Measurements from ENCODE around the gene TSHZ1.

Gene TSHZ1, protein sequence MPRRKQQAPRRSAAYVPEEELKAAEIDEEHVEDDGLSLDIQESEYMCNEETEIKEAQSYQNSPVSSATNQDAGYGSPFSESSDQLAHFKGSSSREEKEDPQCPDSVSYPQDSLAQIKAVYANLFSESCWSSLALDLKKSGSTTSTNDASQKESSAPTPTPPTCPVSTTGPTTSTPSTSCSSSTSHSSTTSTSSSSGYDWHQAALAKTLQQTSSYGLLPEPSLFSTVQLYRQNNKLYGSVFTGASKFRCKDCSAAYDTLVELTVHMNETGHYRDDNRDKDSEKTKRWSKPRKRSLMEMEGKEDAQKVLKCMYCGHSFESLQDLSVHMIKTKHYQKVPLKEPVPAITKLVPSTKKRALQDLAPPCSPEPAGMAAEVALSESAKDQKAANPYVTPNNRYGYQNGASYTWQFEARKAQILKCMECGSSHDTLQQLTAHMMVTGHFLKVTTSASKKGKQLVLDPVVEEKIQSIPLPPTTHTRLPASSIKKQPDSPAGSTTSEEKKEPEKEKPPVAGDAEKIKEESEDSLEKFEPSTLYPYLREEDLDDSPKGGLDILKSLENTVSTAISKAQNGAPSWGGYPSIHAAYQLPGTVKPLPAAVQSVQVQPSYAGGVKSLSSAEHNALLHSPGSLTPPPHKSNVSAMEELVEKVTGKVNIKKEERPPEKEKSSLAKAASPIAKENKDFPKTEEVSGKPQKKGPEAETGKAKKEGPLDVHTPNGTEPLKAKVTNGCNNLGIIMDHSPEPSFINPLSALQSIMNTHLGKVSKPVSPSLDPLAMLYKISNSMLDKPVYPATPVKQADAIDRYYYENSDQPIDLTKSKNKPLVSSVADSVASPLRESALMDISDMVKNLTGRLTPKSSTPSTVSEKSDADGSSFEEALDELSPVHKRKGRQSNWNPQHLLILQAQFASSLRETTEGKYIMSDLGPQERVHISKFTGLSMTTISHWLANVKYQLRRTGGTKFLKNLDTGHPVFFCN (N-terminal part only)

DNA sequence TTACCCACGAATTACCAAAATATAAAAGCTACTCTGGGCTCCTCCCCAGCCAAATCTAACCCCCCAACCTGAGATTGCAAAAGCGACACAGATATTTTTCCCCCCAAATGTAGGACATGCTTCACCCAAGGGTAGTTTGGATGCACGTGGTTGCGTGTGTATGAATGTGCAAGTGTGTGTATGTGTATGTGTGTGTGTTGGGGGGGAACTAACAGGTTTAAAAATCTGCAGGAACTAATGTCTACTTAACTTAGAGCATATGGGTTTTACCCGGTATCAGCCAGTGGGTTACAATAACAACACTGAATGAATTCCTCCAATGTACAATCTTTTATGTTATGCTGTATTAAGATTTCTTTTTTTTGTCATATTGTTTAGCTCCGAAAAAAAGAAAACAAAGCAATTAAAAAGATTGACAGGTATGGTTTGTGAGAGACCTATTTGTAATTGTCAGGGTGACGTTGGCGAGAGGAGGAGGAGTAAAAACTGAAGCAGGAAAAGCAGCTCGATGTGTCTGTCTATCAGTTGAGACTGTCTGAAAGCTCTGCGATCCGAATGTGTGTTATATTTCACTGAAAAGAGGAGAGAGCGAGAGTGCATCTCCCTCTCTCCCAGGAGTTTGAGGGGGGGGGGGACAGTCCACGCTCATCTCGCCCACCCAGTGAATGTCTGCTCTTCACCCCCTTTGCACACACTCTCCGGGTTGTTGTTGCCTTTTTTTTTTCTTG, at the start of gene TSHZ1:
TSS of gene TSHZ1 (plus strand) at position 524 of the 728 bp plus-strand sequence. CDS start 1,080 bp downstream, outside the sequence.
- DNase-seq, result peak; percentile 83

DNA sequence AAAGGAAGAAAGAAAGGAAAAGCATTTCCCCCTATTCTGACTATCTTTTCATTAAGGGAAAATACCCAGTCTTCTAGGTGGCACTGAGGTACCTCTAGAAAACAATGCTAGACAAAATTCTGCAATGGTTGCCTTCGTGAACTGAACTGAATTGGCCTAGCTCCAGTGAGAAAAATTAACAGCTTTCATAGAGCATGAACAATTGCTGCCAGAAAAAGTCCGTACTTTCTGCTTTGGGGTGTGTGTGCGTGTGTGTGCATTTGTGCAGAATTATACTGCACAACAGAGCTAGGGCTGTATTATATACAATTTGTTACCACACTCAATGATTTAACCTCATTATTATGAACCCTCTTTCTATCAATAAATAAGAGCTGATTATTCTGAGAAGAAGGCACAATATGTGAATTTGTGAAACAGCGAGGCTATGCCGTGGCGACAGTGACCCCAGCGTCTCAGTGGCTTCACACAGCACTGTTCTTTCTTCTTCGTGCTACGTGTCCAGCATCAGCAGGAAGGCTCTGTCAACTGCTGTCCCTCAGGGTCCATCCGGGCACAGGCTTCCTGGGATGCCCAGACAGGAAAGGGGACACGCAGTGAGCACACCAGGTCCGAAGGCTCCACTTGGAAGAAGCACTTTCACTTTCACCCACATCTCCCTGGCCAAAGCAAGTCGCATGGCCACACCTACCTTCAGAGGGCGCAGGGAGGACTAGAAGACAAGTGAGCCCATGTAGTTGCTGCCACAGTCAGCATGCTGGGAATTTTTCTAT, 49.2 kb upstream of the TSHZ1 start:
- peak; percentile 35 for DNase-seq

DNA sequence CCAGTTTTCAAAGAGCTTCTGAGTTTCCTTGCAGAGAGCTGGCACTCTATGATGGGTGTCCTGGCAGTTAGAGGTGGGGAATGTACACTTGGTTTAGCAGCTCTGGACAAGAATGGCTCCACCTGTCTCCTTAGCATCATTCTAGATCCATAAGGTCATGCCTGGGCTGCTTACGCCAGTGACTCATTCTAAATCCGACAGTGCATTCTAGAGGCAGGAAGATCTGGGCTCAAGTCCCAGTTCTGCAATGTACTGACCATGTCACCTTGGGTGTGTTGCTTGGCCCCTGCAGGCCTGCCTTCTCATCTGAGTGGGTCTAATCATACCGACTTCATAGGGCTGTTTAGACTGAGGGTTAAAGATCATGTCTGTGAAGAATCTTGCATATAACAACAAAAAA, 48.1 kb upstream of the TSHZ1 start:
- no peak for DNase-seq

DNA sequence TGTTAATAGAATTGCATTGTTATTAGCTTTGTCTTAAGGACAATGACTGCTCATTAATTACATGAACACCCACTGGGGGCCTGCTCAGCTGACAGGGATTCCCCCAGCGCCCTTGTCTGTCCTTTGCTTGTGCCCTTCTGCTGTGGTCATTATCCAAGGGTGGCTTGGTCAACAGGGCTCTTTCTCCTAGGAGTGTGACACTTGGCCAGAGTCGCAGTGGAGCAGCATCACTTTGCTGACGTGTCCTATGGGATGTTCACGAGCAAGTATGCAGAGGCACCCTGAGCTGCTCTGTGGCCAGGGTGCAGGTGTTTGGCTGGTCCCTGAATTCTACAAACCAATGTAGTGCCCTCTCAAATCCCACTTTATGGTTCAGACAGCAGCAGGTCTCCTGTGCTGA, 47.6 kb upstream of the TSHZ1 start:
- no peak for DNase-seq

DNA sequence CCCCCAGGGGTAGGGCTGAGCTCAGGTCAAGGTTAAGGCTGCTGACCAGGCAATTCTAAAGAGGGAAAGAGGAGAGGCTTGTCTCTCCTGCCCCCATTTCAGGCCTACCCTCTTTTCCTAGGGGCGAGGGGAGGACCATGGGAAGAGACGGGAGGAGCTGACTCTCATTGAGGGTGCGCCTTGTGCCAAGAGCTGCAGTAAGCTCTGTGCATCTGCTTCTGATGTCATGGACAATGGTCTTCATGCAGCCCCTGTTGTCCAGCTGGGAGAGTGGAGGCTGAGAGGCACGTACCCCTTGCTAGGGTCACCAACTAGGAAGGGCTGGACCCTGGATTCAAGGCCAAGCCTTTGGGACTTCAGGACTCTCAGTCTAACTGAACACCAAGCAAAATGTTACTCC, 46.9 kb upstream of the TSHZ1 start:
- DNase-seq, result no peak

DNA sequence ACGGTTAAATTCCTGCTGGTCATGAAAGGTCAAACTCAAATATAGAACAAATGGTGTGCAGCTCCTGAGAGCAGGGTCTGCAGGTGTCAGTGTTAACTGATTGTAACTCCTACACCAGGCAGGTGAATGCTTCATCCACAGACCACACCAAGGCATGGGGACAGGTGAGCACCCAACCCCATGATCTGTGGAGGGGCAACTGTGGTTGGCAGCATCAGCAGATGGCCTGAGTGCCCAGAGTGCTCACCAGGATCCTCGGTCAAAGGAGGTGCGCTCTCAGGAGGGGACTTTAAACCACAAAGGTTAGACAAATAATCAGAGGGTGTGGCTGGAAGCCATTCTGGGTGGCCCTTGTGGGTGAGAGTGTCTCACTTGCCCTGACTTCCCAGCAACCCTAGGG, 46.1 kb upstream of the TSHZ1 start:
- no peak for DNase-seq

DNA sequence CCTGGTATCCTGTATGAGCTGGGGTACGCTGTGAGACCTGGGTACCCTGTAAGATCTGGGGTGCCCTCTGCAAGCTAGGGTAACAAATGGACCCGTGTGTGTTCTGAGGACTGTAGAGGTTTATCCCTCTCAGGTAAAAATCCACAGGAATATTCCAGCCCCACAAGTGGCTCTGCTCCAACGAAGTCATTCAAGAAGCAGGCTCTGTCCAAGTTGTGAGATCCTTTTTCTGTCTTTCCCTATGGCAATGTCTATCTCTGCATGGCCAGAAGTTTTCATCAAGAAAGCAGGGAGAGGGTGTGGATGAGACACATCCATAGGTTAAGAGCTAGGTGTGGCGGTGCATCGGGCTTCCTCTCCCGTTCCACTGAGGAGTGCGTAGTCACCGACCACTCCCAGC, 44.7 kb upstream of the TSHZ1 start:
- no peak for DNase-seq

DNA sequence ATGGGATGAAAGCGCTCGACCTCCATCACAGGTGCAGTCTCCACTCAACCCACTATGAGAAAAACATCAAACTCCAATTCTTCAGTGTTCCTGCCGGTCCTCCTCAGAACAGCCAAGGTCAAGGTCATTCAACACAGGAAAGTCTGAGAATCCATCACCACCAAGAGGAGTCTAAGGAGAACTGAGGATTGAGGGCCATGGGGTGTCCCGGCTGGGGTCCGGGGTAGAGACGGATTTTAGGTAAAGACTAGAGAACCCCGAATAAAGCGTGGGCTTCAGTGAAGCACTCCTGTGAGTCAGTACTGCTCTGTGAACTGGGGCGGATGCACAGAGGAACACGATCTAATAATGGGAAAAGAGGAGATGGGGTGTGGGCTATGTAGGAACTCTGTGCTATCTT, 43.5 kb upstream of the TSHZ1 start:
- no peak for DNase-seq

DNA sequence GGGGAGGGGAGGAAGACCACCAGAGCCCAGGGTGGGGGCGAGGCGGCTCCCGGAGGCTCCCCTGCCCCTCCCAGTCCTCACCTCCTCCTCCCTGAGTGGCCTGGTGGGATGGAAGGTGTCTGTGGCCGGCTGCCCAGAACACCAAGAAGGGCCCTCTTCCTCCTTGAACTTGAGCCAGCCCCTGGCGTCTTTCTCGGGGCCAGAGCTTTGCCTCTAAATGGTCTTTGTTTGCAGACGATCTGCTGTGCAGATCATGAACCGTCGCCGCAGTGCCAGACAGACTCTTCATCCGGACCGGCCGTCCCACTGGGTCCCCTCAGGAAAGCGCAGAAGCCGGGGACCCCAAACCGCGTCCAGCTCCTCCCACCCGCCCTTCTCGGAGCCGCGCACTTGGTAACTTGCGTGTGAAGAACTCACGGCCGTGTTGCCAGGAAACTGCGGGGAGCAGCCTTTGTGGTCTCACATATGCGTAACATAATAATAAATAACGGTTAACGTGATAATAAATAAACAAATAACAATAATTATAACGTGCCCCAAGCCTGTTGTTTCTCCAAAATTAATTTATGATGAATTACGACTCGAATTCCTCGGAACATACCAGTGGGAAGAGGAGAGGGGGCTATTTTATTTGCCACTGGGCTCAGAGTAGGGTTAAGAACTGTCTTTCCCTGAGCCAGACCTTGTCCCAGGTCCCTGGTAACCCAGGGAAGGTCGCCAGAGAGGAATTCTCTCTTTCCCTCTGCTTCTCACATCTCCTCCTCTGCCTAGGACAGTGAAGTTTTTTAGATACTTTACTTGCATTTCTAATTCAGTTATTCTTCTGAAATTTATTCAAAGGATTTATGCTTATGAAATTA, 42.6 kb upstream of the TSHZ1 start:
- DNase-seq, result no peak

DNA sequence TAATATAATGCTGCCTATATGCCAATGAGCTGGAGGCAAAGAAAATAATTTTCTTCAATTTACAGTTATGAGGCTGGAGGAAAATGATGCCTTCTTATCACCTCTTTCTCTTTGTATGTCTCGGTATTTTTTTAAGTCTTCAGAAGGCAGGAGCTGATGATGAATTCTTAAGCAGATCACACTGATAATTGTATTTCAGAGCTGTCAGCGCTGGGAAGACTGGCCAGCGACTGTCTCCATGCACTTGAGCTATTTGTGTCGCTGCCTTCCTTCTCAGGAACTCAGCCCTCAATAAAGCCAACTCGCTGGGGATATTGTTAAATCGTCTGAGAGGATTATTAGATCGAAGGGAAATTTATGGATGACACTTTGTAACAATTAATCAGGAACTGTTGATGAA, 42.0 kb upstream of the TSHZ1 start:
- DNase-seq, result no peak

DNA sequence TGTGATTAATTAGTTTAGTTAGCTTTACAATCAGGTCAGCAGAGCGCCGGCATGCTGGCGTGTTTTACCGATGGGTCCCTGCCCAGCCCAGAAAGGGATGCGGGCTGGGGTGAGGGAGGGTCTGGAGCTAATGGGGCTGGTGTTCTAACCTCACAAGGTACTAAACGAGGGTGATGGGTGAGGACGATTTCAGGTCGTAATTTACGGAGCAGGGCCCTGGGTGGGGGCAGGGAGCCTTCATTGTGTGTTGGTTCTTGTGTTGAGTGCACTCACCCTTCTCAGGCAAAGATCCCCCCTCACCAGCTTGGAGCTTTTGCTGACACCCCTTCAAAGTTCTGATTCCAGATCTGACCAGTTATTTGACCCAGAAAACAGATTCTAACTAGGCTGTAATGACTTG, 41.2 kb upstream of the TSHZ1 start:
- DNase-seq, result no peak

DNA sequence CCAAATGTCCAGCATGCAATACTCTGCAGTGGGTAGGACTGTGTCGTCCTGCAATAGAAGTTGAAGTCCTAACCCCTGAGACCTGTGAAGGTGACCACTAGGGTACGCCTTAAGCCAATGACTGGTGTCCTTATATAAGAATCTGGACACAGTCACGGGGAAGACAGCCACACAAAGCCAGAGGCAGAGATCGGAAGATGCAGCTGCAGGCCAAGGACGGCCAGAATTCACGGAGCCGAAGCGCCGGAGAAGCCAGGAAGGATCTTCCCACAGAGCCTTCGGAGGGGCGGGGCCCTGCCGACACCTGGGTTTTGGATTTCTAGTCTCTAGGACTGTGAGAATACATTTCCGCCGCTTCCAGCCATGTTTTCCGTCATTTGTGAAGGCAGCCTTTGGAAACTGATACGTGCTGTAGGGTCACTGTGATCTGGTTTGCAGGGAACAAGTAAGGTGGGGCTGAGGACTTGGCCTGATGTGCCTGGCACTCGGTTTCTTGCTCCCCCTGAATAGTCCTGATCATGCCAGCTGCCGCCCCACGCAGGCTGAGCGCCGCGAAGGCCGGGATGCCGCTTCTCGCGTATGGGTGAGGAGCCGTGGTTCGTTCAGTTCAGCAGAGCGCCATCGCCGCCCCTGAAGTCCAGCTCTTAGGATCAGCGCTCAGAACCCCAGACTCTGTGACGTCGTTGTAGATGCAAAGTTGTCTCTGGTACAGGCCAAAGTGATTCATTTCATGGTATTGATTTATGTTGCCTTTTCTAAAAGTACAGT, 40.4 kb upstream of the TSHZ1 start:
- no peak for DNase-seq

DNA sequence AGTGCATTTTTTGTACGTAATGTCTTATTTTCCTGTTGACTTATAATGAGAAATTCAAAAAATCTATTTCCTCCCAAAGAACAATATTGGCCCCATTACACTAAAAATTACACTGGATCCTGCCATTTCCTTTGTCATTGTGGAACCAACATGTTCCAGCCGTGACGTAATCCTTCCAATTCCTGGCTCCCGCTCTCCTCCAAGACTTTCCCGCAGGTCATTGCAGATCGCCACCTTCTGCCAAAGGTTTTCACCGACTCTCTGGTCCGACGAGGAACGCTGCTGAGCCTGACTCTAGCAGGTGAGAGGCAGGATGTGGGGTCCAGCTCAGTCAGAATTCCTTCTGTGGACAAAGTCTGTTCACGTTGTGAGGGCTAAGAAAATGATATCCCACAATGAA, 39.7 kb upstream of the TSHZ1 start:
- DNase-seq, result no peak

DNA sequence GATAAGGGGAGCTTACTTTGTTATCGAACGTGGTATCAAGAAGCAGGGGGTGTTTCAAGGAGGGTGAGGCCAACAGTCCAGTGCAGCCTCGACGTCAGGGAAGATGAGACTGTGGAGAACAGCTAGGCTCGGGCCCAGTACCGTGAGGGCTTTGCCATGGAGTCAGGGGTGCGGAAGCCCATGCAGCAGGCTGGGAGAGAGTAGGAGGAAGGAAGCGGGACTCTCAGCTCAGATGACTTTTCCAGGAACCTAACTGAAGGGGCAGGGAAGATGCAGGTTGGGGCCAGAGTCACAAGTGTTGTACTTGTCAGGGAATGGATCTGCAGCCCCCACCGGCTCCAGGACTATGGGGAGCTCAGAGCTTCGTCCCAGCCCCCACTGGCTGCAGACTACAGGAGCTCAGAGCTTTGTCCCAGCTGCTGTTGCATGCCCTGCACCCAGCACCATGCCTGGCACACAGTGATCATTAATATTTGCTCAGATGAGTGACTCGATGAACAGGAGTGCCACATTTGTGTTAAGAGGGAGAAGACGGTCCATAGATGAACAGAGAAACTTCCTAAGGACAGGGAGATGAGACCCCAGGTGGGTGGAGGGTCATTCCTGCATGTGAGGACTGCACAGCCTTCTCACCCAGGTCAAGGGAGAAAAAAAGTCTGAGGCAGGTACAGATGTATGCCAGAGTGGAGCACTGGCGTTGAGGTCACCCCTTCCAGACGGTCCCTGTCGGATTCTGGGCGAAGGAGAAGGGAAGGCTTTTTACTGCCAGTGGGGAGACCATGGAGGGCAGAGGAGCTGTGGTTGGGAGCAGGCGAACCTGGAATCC, 38.1 kb upstream of the TSHZ1 start:
- no peak for DNase-seq

DNA sequence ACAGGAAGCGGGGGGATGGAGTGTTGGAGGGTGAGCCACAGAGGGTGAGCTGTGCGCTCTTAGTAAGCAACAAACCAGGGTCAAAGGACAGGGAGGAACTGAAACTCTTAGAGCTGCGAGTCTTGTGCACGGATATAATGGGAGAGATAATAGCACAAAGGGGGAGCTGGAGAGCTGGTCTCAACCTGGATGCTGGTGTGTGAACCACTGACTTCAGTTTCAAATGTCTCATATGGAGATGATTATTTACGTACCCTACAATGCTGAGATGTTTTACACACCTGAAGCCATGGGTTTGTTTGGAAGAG, 37.5 kb upstream of the TSHZ1 start:
- DNase-seq, result peak; percentile 9

DNA sequence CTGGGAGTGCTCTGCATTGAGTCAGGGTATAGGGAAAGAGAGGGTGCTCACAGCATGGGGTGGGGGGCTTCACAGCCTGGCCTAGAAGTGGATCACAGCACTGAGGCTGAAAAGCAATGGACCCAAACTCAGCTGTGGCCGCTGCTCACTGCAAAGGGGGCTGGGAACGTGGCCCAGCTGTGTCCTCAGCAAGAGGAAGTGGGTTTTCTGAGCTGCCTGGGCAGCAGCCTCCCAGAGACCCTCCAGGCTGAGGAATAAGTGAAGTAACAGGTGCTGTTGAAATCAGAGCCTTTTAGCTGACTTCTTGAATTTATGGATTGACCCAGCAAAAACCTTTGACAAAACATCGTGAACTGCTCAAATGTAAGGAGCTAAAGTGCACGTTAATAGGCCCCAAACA, 36.9 kb upstream of the TSHZ1 start:
- no peak for DNase-seq

DNA sequence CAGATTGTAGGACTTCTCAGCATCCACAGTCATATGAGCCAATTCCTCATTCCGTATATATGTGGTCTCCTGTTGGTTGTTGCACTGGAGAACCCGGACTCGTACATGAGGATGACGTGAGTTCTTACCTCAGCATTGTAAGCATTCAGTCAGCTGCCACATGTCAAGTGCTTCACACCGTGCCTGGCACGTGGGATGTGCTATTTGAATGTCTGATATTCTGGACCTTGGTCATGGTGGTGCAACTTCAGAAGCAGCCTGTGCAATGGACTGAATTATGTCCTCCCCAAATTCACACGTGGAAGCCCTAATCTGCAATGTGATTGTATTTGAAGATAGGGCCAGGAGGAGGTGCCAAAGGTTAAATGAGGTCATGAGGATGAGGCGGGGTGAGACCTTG, 33.7 kb upstream of the TSHZ1 start:
- peak; percentile 7 for DNase-seq

DNA sequence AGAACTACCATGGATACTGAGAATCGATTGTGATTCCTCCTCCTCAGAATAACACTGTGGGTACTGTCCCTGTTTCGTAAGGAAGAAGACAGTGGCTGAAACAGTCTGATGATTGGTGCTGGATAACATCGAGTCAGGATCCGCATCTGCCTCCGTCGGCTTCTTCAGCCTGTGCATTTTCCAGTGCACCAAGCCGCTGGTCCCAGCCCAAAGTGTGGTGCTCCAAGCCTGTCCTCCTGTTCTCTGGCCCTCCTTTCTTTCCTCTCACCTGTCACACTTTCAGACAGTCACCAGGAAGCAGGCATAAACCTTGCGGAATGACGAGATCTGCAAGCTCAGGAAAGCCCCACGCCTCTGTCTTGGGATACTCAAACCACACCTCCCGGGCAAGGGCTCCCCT, 32.2 kb upstream of the TSHZ1 start:
- DNase-seq, result no peak

DNA sequence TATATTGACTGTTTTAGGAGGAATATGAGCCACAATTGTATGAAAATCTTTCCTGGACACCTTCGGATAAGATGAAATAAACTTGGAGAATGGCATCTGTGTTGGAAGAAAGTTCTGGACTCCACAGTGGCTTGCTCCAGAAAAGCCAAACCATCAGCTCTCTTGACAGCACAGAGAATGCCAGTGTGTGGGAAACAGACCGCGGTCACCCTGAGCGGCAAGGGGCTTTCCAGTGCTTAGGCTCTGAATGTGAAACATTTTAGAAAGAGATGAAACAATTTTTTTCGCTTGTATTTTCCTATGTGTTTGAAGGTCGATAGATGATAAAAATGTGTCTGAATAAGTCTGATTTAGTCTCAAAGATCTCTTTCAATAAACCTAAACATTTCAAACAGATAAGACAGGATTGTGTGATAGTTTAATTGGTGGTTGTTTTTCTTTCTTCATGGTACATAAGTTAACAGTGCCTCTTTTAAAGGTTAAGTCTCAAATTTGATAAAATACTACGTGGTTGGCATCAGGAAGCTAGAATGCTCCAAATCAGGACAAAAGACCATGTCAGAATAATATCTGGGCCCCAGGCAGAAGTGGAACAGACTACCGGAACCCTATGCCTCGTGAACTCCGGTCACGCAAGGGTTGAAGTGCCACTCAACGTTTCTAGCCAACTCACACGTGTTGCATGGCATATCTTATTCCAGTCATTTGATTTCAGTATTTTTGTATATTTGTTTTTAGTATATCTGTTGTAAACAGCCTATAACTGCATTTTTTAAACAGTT, 30.6 kb upstream of the TSHZ1 start:
- DNase-seq, result no peak

All from CD4-positive, alpha-beta T cell treated with Interleukin-10 for 1 hour (primary cell).